IPS DF 4.7 (cell line): ENCODE data around the gene PTGES3.

Source experiments
- DNase-seq: peaks from one replicate; pipeline ENCODE4 v3.0.0-alpha.2; 2013; ENCODE audit warnings: low spot score; ENCODE audit errors: extremely low read depth

Gene PTGES3

DNA sequence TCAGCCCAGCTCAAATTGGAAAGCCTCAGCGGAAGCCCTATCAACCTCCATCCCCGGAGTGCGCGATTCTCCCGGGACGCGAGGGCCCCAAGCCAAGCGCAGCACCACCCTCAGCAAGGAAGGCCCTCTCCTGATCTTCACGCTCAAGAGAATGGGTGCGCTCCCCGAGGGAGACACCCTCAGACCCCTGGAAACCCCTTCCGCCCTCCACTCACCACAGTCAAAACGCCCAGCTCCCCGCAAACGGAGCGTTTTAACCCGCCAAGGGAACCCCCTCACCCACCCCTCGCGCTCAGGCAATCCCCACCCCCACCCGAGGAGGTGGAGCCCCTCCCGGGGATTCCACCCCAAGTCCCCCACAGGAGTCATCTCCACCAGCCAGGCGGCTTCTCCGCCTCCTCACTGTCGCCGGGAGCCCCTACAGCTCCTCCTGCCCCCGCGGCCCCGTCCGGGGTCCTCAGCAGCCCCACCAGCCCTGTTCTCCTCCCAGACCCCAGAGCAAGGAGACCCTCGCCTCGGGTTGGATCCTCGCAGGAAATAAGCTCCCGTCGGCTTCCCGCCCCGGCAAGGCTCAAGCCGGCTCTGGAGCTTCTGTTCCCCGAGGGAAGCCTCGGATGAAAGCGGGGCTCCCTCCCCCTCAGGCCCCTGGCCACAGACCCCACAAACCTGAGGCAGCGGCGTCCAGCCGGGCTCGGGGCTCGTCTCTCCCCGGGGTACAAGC is 58.5 kb downstream of the PTGES3 start:
- no peak for DNase-seq

DNA sequence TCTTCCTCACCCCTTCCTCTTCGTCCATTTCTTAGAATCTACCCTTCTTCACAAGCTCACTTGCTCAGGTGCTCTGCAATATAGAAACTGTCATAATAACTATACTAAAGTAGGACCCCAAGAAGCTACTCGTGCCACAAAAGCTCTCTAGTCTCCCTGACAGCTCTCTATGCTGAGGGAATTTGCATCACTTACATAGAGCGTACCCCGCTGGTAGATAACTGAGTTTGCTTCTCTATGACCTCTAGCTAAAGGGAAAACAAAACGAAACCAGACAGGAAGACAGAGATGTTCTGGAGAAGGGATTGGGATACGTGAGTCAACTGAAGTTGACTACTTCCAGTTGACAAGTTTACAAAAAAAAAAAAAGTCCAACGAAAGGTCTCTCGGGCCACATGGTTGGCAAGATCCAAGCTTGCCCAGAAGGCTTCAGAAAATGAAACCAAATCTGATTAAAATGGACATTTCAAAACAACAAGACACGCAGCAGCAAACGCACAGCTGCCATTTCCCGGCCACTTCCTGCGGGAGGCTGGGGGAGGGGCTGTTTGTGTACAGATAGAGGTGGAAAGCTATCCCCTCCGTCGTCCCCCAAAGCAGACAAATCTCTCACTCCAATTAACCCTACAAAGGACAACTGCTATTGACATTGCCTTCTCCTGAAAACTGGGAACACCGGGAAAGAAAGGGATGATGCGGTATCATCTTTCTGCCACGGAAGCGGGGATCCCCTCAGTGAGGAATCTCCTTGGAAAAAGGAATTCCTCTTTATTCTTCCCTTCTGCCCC is 59.2 kb downstream of the PTGES3 start:
- DNase-seq, result no peak

DNA sequence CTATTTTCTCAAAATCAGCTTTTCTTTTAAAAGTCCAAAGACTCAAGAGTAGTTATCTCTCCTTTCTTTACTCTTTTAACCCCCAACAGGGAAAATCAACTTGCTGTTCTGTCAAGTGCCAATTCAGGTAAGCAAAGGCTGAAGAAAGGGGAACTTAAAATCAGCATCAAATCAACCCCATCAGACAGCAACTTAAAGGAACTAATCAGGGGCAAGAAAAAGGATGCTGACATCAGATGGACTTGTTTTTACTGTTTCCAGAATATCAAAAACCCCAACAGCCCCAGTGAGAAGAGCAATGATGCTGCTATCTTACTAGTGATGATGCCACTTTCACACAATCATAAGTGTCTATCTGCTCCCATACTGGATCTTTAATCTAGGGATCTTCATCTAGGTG is 61.4 kb downstream of the PTGES3 start:
- DNase-seq, result no peak

DNA sequence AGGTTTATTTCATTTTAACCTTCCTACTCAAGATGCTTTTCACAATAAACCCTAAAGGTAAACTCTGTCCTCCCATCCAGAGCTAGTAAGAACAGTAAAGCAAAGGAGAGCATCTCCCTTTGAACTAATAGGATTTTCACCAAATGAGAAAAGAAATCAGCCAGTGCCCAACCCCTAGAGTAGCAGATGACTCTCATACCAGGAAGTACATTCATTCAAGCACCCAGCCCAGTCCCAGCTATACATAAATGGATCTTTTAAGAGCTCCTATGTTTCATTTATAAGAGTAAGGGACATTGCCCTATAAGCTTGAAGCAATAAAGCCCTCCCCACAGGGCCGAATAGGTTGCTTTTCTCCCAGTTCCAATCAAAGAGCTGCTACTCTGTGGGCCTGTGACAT is 65.5 kb downstream of the PTGES3 start:
- DNase-seq, result no peak

DNA sequence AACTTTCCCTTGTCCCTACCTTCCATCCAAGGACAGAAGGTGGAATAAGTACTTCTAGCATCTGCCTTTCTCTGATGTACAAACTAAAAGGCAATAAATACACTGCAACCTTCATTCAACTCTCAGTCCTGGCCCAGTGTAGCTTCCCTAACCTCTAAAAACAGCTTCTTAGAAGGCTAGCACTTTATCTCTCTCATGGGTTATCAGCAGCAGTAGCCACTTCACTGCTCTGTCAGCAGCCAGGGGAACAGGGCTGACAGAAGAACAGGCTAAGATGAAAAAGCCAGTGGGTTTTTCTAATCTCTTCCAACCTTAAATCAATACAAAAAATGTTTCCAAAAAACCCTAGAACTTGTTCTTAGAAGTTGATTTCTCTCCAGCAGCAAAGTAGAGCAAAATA is 71.2 kb downstream of the PTGES3 start:
- no peak for DNase-seq

DNA sequence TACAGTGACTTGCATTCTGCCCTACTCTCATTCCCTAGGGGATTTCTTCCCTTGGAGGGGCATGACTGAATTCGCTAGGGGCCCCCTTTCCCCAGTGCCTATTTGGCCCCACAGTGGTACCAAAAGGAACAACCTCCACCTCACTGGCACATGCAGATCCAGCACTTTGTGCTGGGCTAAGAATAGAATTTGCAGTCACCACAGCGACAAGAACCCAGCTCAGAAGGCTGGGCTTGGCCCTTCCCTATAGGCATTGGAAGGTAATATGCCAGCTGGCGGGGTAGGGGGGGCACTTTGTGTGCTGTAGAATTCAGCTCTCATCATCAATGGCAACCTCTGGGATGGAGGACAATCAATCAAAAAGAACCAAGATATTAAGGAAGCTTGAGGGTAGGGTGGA is 71.8 kb downstream of the PTGES3 start:
- DNase-seq, result no peak

DNA sequence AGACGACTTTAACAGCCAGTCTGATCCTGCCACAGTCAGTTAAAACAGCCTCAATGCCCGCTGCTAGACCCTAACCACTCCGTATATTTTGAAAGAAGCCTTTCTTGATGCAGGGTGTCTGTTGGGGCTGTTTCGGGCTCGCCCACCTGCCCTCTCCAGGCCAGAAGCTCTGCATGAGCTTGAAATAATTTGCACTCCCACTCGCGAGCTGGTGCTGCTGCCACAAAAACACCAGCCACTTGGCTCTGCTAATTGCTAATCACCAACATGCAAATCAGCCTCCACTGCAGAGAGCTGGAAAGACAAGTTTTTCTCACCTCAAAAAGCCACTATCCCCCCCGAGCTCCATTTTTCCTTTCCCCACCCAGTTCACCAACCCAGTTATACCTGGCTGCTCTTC is 73.5 kb downstream of the PTGES3 start:
- no peak for DNase-seq
